Measurements from ENCODE around the gene TMEM178B.

- TF ChIP-seq RAD21 (IDR thresholded peaks at IDR 0.05; ENCODE audit: low read length) (no peak), RCOR1 (IDR thresholded peaks at IDR 0.05; ENCODE audit: insufficient replicate concordance, low read length) (no peak), CTCF (conservative IDR thresholded peaks at IDR 0.05; ENCODE audit: low read depth, low read length) (no peak), USF2 (IDR thresholded peaks at IDR 0.05; ENCODE audit: low read depth, low read length) (no peak)
Measured at GRCh38 chr7:141263983-141264382, 190.1 kb downstream of the TMEM178B start.

Data from IMR-90 (cell line).